Mammary epithelial cell (primary cell): Measurements from ENCODE around the gene PXT1.

Experiments
- EZH2 ChIP-seq: IDR thresholded peaks from 2 replicates; pipeline ENCODE4 v1.6.1; 2012; ENCODE audit warnings: low read length, inconsistent platforms, borderline replicate concordance
- TF ChIP-seq, protein P1 (sequence below), 2 donors: IDR thresholded peaks in 1 of 2; conservative IDR thresholded peaks in 1 of 2; 2 replicates each; pipeline ENCODE4 v1.5.1; 2011 to 2012; ENCODE audit warnings: inconsistent platforms in 2 of 2, low read length in 2 of 2, mild to moderate bottlenecking in 2 of 2, control low read depth in 1 of 2, low read depth in 1 of 2; ENCODE audit not compliant: insufficient read depth in 1 of 2; ENCODE audit errors: extremely low read depth in 1 of 2

DNA sequence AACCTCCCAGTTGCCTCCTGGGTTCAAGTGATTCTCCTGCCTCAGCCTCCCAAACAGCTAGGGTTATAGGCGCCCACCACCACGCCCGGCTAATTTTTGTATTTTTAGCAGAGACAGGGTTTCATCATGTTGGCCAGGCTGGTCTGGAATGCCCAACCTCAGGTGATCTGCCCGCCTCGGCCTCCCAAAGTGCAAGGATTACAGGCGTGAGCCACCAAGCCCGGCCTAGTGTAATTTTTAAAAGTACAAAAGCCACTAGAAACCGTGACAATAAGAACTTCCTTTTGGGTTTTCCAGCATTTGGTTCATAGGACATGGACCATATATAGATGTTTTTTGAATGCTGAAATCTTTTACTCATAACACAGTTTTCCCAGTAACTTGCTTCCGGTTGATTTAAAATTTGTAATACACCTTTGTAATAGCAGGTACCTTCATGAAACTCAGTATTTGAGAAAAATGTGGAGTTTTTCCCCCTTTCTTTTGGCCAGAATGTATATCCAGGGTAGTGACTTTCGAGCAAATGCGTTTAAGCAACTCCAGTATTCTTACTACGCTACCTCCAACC, 467 bp downstream of the PXT1 start:
- TF ChIP-seq, protein P1, sequence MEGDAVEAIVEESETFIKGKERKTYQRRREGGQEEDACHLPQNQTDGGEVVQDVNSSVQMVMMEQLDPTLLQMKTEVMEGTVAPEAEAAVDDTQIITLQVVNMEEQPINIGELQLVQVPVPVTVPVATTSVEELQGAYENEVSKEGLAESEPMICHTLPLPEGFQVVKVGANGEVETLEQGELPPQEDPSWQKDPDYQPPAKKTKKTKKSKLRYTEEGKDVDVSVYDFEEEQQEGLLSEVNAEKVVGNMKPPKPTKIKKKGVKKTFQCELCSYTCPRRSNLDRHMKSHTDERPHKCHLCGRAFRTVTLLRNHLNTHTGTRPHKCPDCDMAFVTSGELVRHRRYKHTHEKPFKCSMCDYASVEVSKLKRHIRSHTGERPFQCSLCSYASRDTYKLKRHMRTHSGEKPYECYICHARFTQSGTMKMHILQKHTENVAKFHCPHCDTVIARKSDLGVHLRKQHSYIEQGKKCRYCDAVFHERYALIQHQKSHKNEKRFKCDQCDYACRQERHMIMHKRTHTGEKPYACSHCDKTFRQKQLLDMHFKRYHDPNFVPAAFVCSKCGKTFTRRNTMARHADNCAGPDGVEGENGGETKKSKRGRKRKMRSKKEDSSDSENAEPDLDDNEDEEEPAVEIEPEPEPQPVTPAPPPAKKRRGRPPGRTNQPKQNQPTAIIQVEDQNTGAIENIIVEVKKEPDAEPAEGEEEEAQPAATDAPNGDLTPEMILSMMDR (conservative IDR thresholded peaks at IDR 0.05 in 1 of 2, IDR thresholded peaks at IDR 0.05 in 1 of 2; ENCODE audit: extremely low read depth in 1 of 2, insufficient read depth in 1 of 2, low read depth in 1 of 2, low read length in 2 of 2): no peak
- TF ChIP-seq EZH2: no peak
